Myocyte (in vitro differentiated cells): ENCODE results near the gene PRMT5. TPM values are rescaled to one million over a fixed set of nuclear protein-coding genes. Genes with fewer than 3 reads are reported as not detected.
"Not testable (repeated sequence)": the region's sequence is repeated elsewhere in the genome, so short reads cannot be mapped to it uniquely, and the experiment has no call there.

Experiments
- DNase-seq: peaks from one replicate; pipeline ENCODE4 v3.0.0-alpha.2; 2012; ENCODE audit warnings: low read depth
- polyA plus RNA-seq: library from polyadenylated mRNA; unstranded; fragments of >200 nt; gene quantifications from one replicate; pipeline ENCODE4 v1.2.1, GENCODE V29; 2012; ENCODE audit warnings: missing spikeins
- total RNA-seq: library from RNA; depleted of rRNA; stranded (reverse); fragments of >200 nt; gene quantifications from 2 replicates; pipeline ENCODE4 v1.2.3, GENCODE V29; 2014

PRMT5 gene
- total RNA-seq, result 64.1 and 75.9 TPM in 2 replicates
- 271 TPM for polyA plus RNA-seq

DNA sequence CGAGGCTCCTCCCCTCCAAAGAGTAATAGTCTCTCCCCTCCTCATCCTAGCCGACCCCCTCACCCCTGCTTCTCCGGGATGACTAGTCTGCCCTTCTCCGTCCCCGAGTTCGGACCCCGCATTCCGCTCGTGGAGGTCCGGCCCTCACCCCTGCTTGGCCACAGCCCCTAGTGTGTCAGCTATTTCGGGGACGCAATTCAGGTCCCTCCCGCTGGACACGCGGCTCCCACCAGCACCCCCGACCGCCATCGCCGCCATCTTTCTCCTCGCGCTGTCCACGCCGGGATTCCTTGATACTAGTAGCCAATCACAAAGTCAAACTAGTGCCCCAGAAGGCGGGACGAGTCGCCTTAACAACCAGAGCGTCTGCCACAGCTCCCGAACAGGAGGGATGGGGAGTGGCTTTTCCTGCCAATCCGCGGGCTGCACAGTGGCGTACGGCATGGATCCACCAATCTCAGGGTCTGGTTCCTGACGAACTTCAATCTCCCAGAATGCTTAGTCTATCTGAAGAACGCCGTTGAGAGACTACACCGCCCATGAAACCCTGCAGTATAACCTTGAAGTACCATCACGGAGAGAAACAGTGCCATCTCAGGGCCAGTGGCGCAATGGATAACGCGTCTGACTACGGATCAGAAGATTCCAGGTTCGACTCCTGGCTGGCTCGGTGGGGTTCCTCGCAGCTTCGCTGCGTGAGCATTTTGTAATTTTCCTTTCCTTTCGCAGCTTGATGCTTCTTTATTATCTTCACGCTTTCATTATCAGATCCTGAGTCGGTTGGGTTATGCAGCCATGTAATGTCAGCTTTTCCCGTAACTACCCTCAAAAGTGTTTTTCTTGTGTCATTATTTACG, at the start of gene PRMT5:
Gene PRMT5 (minus strand): TSS at position 273 of the 857 bp plus-strand sequence. CDS start 15 bp downstream, at position 258.
- DNase-seq, result peak; percentile 100

DNA sequence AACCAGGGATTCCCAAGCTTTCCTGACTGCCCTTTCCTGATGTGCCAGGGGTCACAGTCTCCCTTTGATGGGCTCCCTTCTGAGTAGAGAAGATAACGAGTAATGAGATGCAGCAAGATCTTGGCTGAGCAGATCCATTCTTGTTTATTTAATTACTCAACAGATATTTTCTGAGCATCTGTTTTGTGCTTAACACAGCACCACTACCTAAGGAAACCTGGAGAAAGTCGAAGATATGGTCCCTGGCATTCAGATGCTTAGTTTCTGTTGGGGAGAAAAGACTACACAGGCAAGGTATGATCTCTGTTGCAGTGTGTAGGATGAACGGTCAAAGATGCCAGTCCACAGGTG, 49.3 kb upstream of the PRMT5 start:
- no peak for DNase-seq

- DNase-seq, result peak; percentile 97
Observed at GRCh38 chr14:22977684-22978486, 48.7 kb upstream of the PRMT5 start.

DNA sequence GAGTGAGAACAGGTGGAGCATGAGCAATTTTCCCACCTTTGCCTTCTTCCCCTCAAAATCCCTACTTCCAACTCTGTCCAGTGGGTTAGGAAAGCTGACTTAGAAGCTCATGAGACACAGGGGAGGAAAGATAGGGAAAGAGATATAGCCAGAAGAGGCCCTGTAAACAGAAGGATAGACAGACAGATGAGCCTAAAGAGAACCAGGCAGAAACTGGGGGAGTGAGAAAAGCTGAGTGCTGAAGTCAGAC, 48.2 kb upstream of the PRMT5 start:
- no peak for DNase-seq

GRCh38 chr14:22976620-22977433, 47.7 kb upstream of the PRMT5 start:
- peak; percentile 24 for DNase-seq

GRCh38 chr14:22974530-22975313, 45.5 kb upstream of the PRMT5 start:
- DNase-seq, result peak; percentile 42

DNA sequence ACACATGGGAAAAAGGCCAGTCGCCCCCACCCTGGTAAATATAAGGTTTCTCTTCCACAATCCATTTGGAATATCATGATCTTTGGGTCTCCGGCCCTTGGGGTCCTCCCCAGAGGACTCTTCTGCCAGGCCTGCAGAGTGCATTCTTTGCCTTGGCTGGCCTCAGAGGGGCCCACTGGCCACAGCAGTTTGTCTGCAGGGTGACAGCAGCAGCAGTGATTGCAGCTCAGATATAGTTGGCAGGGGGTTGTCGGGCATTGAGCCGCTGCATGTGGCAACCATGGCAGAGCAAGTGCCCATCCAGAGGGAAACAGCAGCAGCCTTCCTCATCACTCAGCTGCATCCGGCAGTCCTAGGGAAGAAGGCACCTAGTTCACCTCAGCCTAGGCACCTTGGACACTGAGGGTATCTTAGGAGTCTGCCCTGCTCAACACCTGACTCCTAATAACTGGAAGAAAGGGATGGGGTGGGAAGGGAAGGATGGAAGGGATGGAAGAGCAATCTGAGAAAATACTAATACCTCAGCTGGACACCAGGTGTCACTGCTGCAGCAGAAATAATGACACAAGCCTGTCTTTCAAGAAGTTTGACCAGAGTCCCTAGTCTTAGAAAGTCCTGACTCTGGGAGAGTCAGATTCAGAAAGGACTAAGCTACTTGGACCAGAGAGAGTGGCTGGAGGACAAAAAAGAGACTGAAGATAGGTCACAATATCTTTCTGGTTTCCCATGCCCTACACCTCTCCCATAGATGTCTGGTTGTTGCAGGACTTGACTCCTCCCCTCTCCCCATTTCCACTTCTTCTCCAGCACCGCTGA, 44.2 kb upstream of the PRMT5 start:
- peak; percentile 80 for DNase-seq

DNA sequence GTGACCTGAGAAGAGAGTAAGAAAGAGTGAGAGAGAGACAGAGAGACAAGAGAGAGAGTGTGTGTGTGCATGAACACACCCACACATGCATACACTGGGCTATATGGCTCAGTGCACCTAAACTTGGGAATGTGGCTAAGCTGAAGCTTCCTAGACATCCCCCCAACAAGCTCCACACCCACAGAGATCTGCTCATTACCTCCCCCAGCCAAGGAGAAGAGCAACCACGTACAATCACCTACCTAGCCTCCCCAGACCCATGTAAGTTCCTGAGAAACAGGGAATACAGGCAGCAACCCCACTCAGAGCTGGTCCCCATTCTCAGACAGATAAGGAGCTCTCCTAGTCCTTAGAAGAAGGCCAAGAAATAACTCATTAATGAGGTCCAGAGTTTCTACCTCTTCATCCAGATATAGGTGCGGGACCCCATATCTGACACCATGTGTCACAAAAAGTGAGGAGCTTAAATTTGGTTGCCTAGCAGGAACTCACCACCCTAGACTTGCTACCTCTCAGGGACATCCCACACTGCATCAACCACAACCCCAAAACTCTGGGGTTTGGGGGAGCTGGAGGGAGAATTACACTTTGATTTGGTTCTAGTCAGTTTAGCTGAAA, 43.2 kb upstream of the PRMT5 start:
- DNase-seq, result no peak

- DNase-seq, result no peak
Observed at GRCh38 chr14:22971152-22971551, 42.0 kb upstream of the PRMT5 start.

DNA sequence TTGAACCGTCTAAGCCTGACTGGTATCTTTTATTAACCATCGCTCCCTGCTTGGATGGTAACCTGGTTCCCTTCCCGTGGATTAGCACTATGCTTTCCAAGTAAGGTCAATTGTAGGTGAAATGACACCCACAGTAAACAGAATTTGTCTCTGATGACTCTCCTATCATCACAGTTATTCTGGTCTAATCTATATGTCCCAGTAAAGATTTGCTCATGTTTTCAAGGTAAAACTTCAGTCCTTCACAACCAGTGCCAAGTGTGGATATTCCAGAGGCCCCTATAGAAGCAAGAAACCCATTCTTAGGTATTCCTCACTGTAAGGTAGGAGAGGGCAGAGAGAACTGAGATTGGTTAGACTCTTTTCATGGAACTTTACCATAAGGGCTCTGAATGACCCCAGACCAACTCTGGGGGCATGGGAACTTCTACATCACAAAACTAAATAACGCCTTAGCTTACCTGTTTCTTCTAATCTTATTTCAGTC, 37.6 kb upstream of the PRMT5 start:
- DNase-seq, result no peak

DNA sequence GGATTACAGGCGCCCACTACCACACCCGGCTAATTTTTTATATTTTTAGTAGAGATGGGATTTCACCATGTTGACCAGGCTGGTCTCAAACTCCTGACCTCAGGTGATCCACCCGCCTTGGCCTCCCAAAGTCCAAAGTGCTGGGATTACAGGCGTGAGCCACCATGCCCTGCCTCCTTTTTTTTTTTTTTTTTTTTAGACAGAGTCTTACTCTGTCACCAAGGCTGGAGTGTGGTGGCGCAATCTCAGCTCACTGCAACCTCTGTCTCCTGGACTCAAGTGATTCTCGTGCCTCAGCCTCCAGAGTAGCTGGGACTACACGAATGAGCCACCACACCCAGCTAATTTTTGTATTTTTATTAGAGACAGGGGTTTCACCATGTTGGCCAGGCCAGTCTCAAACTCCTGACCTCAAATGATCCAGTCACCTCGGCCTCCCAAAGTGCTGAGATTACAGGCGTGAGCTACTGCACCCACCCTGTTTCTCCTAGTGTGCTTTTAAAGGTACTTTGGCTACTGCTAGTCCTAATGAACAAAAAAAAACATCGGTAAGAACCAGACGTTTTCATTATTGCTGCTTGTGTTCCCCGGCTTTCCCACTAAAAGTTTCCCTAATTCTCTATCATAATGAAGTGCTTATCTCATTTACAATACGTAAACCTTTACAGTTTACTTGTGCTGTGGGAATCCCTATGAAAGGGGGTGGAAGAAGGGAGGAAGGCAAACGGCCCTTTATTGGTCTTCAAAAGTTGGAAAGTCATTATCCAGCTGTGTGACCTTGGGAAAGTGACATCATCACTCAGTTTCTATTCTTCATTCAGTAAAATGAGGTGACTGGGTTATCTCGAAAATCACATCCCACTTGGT, 37.0 kb upstream of the PRMT5 start:
- not testable (repeated sequence) for DNase-seq

DNA sequence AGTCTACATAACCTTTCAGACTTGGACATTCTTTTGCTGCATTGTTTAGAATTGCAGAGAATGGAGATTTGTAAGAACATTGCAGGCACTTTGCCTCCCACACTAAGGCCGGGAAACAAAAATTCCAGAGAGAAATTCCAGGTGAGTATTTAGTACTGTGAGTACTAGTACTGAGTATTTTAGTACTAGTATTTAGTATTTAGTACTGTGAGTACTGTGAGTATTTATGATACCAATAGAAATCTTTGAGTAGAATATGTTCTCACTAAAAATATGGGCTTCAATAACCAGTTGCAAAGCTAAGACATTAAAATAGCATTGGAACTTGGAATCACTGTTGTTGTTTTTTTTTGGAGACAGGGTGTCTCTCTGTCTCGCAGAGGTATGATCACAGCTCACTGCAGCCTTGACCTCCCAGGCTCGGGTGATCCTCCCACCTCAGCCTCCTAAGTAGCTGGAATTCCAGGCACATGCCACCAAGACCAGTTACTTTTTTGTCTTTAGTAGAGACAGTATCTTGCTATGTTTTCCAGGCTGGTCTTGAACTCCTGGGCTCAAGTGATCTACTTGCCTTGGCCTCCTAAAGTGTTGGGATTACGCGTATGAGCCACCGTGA, 33.0 kb upstream of the PRMT5 start:
- DNase-seq, result no peak

DNA sequence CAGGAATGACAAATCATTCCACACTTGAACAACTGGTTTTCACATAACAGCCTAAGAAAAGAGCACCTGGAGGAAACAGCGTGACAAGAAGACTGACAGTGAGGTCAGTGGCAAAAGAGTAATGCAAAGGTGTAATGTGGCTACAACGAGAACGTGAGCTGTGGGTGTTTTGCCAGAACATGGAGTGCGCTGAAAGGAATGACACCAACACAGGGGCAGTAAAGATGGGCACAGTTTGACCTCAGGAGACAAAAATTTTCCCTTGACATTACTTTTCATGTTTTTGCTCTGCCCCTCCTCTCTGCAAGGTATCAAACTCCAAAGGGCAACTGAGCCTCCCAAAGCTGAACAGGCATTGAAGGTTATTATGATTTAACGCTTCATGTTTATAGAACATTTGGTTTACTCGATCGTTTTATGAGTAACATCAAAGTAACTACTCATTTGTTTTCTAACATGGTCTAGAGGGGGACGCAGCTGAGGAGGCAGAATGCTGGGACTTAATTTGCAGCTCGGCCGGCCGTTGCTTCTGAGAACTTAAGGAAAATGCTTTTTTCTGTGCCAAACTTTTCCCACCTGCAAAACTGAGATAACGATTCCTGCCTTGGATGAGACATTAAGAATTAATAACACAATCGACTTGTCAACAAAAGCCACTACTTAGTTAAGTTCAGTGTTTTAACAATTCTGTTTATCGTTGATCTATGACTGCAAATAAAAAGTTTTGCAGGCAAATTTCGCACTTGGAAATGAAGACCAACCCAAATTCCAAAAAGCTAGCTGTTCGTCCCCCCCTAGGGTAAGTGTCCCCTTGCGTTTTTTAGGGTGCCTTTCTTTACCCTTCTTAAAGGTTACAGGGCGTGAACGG, 26.8 kb upstream of the PRMT5 start:
- peak; percentile 20 for DNase-seq

DNA sequence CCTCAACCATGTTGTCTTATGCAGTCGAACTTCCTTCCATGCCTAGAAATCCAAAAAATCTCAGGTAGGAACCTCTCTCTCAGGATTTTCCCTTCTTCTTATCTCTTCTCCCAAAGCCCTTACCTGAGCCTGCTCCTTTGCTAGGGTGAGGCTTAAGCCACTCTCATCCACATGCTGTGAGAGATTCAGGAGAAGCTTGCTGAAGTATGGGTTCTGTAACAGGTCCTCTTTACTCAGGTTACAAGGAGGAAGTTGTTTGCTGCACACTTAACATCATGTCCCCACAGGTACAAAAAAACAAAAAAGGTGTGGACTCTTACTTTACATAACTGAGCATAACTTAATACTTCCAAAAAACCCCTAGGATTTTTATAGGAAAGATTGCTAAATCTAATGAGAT, 23.2 kb upstream of the PRMT5 start:
- no peak for DNase-seq

- DNase-seq, result not testable (repeated sequence)
Observed at GRCh38 chr14:22951795-22952194, 22.6 kb upstream of the PRMT5 start.

DNA sequence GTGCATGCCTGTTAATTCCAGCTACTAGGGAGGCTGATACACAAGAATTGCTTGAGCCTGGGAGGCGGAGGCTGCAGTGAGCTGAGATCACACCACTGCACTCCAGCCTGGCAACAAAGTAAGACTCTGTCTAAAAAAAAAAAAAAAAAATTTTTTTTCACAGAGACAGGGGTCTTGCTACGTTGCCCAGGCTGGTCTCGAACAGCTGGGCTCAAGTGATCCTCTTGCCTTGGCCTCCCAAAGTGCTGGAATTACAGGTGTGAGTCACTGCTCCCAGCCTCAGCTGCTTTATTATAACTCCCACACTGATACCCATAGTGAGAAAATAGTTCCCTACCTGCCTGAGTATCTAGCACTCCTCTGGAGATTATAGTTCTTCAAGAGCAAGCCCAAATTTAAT, 16.5 kb upstream of the PRMT5 start:
- DNase-seq, result no peak

- no peak for DNase-seq
Observed at GRCh38 chr14:22939684-22940083, 10.5 kb upstream of the PRMT5 start.
